Esophagus squamous epithelium (tissue), 4 donors: ENCODE measurements around the gene ANLN.

ENCODE experiments used
- POLR2A ChIP-seq, 4 donors: fragments of 450-650 bp; IDR thresholded peaks; one replicate each; pipeline ENCODE4 v1.6.1; 2017; ENCODE audit warnings: antibody characterized with exemption in 4 of 4, mild to moderate bottlenecking in 4 of 4, moderate library complexity in 3 of 4
- TF ChIP-seq, protein P1 (sequence below), 6 experiments: fragments of 450-650 bp in 4 of 6; fragments of 200-600 bp in 2 of 6; sonication (generic) in 2 of 6; IDR thresholded peaks; one replicate each; pipeline ENCODE4 v1.5.1; 2016 to 2019; ENCODE audit warnings: antibody characterized with exemption in 6 of 6, mild to moderate bottlenecking in 4 of 6, moderate library complexity in 4 of 6

DNA sequence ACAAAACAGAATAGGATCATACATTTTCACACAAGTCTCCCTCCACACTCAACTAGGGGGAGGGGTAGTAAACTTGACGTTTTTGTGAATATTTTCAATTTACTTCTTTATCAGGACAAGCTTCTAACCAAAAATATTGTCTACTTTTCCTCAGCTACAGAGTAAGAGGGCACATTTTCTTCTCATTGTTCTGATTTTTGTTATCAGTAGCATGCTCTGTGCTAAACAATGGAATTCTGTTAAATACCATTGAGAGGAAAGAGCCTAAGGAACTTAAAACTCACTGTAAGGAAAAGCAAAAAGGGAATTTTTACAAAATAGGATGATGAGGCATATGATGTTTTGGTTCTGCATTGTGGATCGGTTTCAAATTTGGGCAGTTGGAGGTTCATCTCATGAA lies 41.2 kb downstream of the ANLN start:
- no peak for TF ChIP-seq POLR2A (IDR thresholded peaks at IDR 0.05)
- TF ChIP-seq, protein P1, sequence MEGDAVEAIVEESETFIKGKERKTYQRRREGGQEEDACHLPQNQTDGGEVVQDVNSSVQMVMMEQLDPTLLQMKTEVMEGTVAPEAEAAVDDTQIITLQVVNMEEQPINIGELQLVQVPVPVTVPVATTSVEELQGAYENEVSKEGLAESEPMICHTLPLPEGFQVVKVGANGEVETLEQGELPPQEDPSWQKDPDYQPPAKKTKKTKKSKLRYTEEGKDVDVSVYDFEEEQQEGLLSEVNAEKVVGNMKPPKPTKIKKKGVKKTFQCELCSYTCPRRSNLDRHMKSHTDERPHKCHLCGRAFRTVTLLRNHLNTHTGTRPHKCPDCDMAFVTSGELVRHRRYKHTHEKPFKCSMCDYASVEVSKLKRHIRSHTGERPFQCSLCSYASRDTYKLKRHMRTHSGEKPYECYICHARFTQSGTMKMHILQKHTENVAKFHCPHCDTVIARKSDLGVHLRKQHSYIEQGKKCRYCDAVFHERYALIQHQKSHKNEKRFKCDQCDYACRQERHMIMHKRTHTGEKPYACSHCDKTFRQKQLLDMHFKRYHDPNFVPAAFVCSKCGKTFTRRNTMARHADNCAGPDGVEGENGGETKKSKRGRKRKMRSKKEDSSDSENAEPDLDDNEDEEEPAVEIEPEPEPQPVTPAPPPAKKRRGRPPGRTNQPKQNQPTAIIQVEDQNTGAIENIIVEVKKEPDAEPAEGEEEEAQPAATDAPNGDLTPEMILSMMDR (IDR thresholded peaks at IDR 0.05), result no peak
